HEK293 (cell line): ENCODE data around the gene C20orf96.

ENCODE experiments used
- CTCF ChIA-PET: fragments of 350-600 bp; formaldehyde crosslinking; extraction: SDS; loops from one replicate; lab custom pipeline; 2021; ENCODE audit warnings: antibody characterized with exemption; lab: Yijun Ruan, JAX
- POLR2A ChIA-PET: fragments of 300-600 bp; formaldehyde crosslinking; extraction: SDS; loops from one replicate; lab custom pipeline; 2020; ENCODE audit warnings: antibody characterized with exemption, inconsistent platforms; lab: Yijun Ruan, JAX
- H3K27ac ChIP-seq: fragments of 200-500 bp; sonication (Bioruptor generic); 2 replicates; pipeline ENCODE4 v1.5.1; 2014; ENCODE audit warnings: low read depth, low read length, control low read depth, inconsistent platforms; ENCODE audit errors: extremely low read depth
- H3K36me3 ChIP-seq, 2 experiments: fragments of 200-500 bp in 1 of 2; sonication (Bioruptor generic) in 1 of 2; 1 replicate in 1 of 2; 2 replicates in 1 of 2; pipeline ENCODE4 v1.5.1; 2014 to 2017; ENCODE audit warnings: inconsistent platforms in 2 of 2, low read length in 2 of 2; ENCODE audit not compliant: control insufficient read depth in 2 of 2, insufficient read depth in 1 of 2
- H3K4me1 ChIP-seq: fragments of 200-500 bp; sonication (Bioruptor generic); 2 replicates; pipeline ENCODE4 v1.5.1; 2014; ENCODE audit warnings: mild to moderate bottlenecking, low read length, inconsistent platforms; ENCODE audit not compliant: control insufficient read depth, insufficient read depth
- H3K4me3 ChIP-seq: 2 replicates; pipeline ENCODE4 v1.5.1; 2011; ENCODE audit warnings: low read depth, mild to moderate bottlenecking, control low read depth, low read length, moderate library complexity
- H3K9me3 ChIP-seq: fragments of 200-500 bp; sonication (Bioruptor generic); 2 replicates; pipeline ENCODE4 v1.5.1; 2014; ENCODE audit warnings: low read depth, low read length, inconsistent platforms; ENCODE audit not compliant: control insufficient read depth, insufficient read depth
- CTCF ChIP-seq: fragments of 450-650 bp; formaldehyde crosslinking; IDR thresholded peaks from 2 replicates; pipeline ENCODE4 v1.5.1; 2016; ENCODE audit warnings: missing biosample characterization, missing genetic modification characterization
- EGR2 ChIP-seq: fragments of 450-650 bp; formaldehyde crosslinking; IDR thresholded peaks from 2 replicates; pipeline ENCODE4 v1.5.1; 2016; ENCODE audit warnings: low read depth, missing biosample characterization, missing genetic modification characterization
- IKZF3 ChIP-seq: fragments of 450-650 bp; IDR thresholded peaks from 2 replicates; pipeline ENCODE4 v1.5.0; 2018; ENCODE audit warnings: missing biosample characterization, mild to moderate bottlenecking, missing genetic modification characterization, moderate library complexity
- MEIS1 ChIP-seq: sonication (generic); formaldehyde crosslinking; IDR thresholded peaks from 2 replicates; pipeline ENCODE4 v1.8.1; 2022; ENCODE audit warnings: missing genetic modification reagents, mild to moderate bottlenecking, borderline replicate concordance
- ZBTB17 ChIP-seq: fragments of 450-650 bp; formaldehyde crosslinking; IDR thresholded peaks from 2 replicates; pipeline ENCODE4 v1.5.1; 2016; ENCODE audit warnings: missing biosample characterization, missing genetic modification characterization
- ZBTB21 ChIP-seq: fragments of 450-650 bp; formaldehyde crosslinking; IDR thresholded peaks from 2 replicates; pipeline ENCODE4 v1.5.1; 2017; ENCODE audit warnings: missing biosample characterization, missing genetic modification characterization
- ZBTB8A ChIP-seq: fragments of 450-650 bp; formaldehyde crosslinking; IDR thresholded peaks from 2 replicates; pipeline ENCODE4 v1.5.1; 2016; ENCODE audit warnings: missing biosample characterization, missing genetic modification characterization
- ZFHX2 ChIP-seq: fragments of 450-650 bp; formaldehyde crosslinking; conservative IDR thresholded peaks from 2 replicates; pipeline ENCODE4 v1.5.1; 2016; ENCODE audit warnings: missing biosample characterization, missing genetic modification characterization
- ZFP69B ChIP-seq: fragments of 450-650 bp; formaldehyde crosslinking; IDR thresholded peaks from 2 replicates; pipeline ENCODE4 v1.5.1; 2016; ENCODE audit warnings: missing biosample characterization, missing genetic modification characterization
- ZNF354C ChIP-seq: fragments of 450-650 bp; formaldehyde crosslinking; IDR thresholded peaks from 2 replicates; pipeline ENCODE4 v1.5.1; 2016; ENCODE audit warnings: missing biosample characterization, missing genetic modification characterization, low read depth, borderline replicate concordance
- ZNF423 ChIP-seq: fragments of 450-650 bp; formaldehyde crosslinking; IDR thresholded peaks from 2 replicates; pipeline ENCODE4 v1.5.1; 2016; ENCODE audit warnings: missing biosample characterization, missing genetic modification characterization
- ZNF629 ChIP-seq: fragments of 450-650 bp; formaldehyde crosslinking; IDR thresholded peaks from 2 replicates; pipeline ENCODE4 v1.5.1; 2017; ENCODE audit warnings: missing biosample characterization, missing genetic modification characterization
- ZNF645 ChIP-seq: fragments of 450-650 bp; formaldehyde crosslinking; IDR thresholded peaks from 2 replicates; pipeline ENCODE4; 2016; ENCODE audit warnings: missing biosample characterization, missing genetic modification characterization
- ZNF692 ChIP-seq: fragments of 450-650 bp; formaldehyde crosslinking; IDR thresholded peaks from 2 replicates; pipeline ENCODE4 v1.5.1; 2016; ENCODE audit warnings: missing biosample characterization, missing genetic modification characterization
- ZNF707 ChIP-seq: fragments of 450-650 bp; formaldehyde crosslinking; IDR thresholded peaks from 2 replicates; pipeline ENCODE4 v1.5.1; 2016; ENCODE audit warnings: missing biosample characterization, missing genetic modification characterization
- ZNF843 ChIP-seq: fragments of 450-650 bp; formaldehyde crosslinking; IDR thresholded peaks from 2 replicates; pipeline ENCODE4 v1.5.1; 2016; ENCODE audit warnings: missing biosample characterization, missing genetic modification characterization
- ZSCAN30 ChIP-seq: fragments of 450-650 bp; IDR thresholded peaks from 2 replicates; pipeline ENCODE4 v1.5.1; 2018; ENCODE audit warnings: missing biosample characterization, mild to moderate bottlenecking, missing genetic modification characterization, moderate library complexity
- ZSCAN4 ChIP-seq: fragments of 450-650 bp; formaldehyde crosslinking; IDR thresholded peaks from 2 replicates; pipeline ENCODE4 v1.5.1; 2017; ENCODE audit warnings: missing biosample characterization, missing genetic modification characterization

C20orf96 gene

GRCh38 chr20:237489-237888, 53.1 kb downstream of the C20orf96 start:
- TF ChIP-seq MEIS1 (CRISPR knock-in tag) (no peak), IKZF3 (tag by site-specific recombination) (no peak), ZSCAN30 (no peak), ZNF707 (tag by site-specific recombination) (no peak), ZFHX2 (tag by site-specific recombination) (peak; percentile 86), EGR2 (tag by site-specific recombination) (peak; percentile 92), ZBTB8A (no peak), ZNF629 (tag by site-specific recombination) (no peak), ZNF354C (no peak), ZFP69B (tag by site-specific recombination) (no peak), ZNF645 (tag by site-specific recombination) (no peak), ZSCAN4 (tag by site-specific recombination) (no peak)
- H3K36me3 ChIP-seq: no peaks in the 10 kb centered on the region
- ChIA-PET CTCF (interaction anchor here (0.6 to 2.7 kb wide), 3 partner anchors 10 to 93 kb away, joined by 3 to 7 read pairs (median 5); partner anchors contain the start of gene DEFB129), POLR2A (no interaction called here)
- no peaks in the 10 kb centered on the region for H3K9me3 ChIP-seq
- no peaks in the 10 kb centered on the region for H3K4me1 ChIP-seq
- no peak overlapping the region for H3K4me3 ChIP-seq
- H3K27ac ChIP-seq: no peak overlapping the region

GRCh38 chr20:235891-236290, 54.7 kb downstream of the C20orf96 start:
- POLR2A ChIA-PET: no interaction called here
- CTCF ChIA-PET: interaction anchor here (0.7 kb wide), 1 partner anchor 96 kb away, joined by 3 read pairs; no protein-coding TSS in a partner anchor

More at GRCh38 chr20:235891-236290, 54.7 kb downstream of the C20orf96 start:
- Histone ChIP-seq H3K4me3 (no peak overlapping the region), H3K4me1 (no peaks in the 10 kb centered on the region), H3K36me3 (no peaks in the 10 kb centered on the region), H3K9me3 (no peaks in the 10 kb centered on the region)
- TF ChIP-seq ZNF692 (no peak), ZNF423 (tag by site-specific recombination) (no peak), ZBTB17 (tag by site-specific recombination) (peak; percentile 50; the same call in 1 of the 2 replicates), CTCF (tag by site-specific recombination) (peak; percentile 75), ZBTB21 (no peak), ZNF843 (no peak)
- TF ChIP-seq, all 188 proteins: peak for 2
- no peak overlapping the region for H3K27ac ChIP-seq
